Right cardiac atrium (tissue), 5 donors: ENCODE results near the gene WSB2. TPM values are rescaled to one million over a fixed set of nuclear protein-coding genes. Genes with fewer than 3 reads are reported as not detected.

Experiments used
- ATAC-seq, 2 donors: fragments of 200-7000 bp; cut with Tn5 transposase; one replicate each; pipeline versions ENCODE4 v1.8.0 to v1.9.1; 2020; ENCODE audit warnings: moderate library complexity in 2 of 2, mild to moderate bottlenecking in 1 of 2
- DNase-seq, 3 donors: peaks; one replicate each; pipeline ENCODE4 v3.0.0-alpha.2; 2020
- H3K27ac ChIP-seq: one replicate; pipeline ENCODE4 v1.5.1; 2013; ENCODE audit warnings: mild to moderate bottlenecking, low read length, control low read depth, moderate library complexity
- H3K27me3 ChIP-seq: one replicate; pipeline ENCODE4 v1.6.1; 2013; ENCODE audit not compliant: control insufficient read depth, insufficient read depth
- H3K4me1 ChIP-seq: one replicate; pipeline ENCODE4 v1.6.1; 2013; ENCODE audit warnings: low read length; ENCODE audit not compliant: control insufficient read depth, insufficient read depth
- H3K4me3 ChIP-seq: one replicate; pipeline ENCODE4 v1.5.1; 2013; ENCODE audit warnings: low read length, control low read depth
- H3K9me3 ChIP-seq: one replicate; pipeline ENCODE4 v1.6.1; 2013; ENCODE audit warnings: low read length; ENCODE audit not compliant: control insufficient read depth
- WGBS: extraction: QIAGEN DNeasy Blood & Tissue Kit; methylation state at CpG from one replicate; pipeline ENCODE4 v1.1.7; 2013; 5-methylcytosine and 5-hydroxymethylcytosine counted together
- intact Hi-C, 4 donors: fragments of 100-400 bp; cut with DNase I; formaldehyde crosslinking; loops; one replicate each; pipeline versions ENCODE4 v1.11.0 to v1.14.0; 2022 to 2023
- polyA plus RNA-seq: library from polyadenylated mRNA; stranded (reverse); fragments of 200-250 nt; gene quantifications from one replicate; pipeline ENCODE4 v1.2.3, GENCODE V29; 2013
- total RNA-seq, 4 donors: library from RNA; stranded (reverse); fragmentation: NEBNext Ultra II Directional; extraction: Animal tissue kit (Norgen Biotek cat#: 25700); gene quantifications; one replicate each; pipeline ENCODE4 v1.2.1, GENCODE V29; 2021
- donor health status: healthy with polysubstance abuse.
- donor health status: DM: no; HTN: yes; CAD: no.
- donor health status: DM: no; HTN: no; CAD: no.
- donor health status: DM: no; HTN: yes; CAD: no; lungs with severe emphysema.
- donor health status: DM: yes; HTN: yes; CAD: no.

Gene WSB2
- total and polyA plus RNA-seq, 5 donors = 40.6 to 79.2 (median 72.3) TPM

DNA sequence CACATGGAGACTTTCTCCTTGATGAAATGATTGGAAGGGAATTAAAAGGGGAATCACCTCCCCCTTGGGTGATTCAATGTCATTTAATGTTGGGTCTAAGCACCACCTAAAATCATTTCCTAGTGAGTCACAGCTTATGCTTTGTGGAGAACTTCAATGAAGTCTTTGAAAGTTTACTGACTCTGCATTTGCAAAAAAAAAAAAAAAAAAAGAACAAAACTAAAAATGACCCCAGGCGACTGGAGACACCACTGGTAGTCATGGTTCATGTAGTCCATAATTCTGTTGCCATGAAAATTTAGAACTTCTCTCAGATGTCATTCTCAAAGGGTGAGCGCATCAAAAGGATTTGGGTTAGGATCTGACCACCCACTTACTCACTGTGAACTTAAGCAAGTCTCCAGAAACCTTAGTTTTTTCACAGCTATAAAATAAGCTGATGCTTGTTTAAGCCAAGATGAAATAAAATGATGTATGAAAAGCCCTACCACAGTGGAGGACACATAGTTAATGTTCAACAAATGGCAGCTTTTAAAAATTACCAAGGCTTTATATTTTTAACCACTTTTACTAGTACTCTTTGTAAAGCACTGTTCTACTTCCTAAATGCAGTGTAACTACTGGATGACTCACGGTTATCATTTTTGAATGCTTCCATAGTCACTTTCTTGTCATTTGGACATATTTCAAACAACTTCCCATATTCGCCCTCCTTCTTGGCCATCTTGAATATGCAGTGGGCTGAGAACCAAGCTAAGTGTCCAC, 74.1 kb downstream of the WSB2 start:
- 75% methylated on average over 4 of the region's 4 CpGs for WGBS
- intact Hi-C loops = no loop called here
- Histone ChIP-seq H3K9me3 (no peaks in the 10 kb centered on the region), H3K4me3 (no peak overlapping the region), H3K4me1 (no peaks in the 10 kb centered on the region), H3K27me3 (no peaks in the 10 kb centered on the region), H3K27ac (no peak overlapping the region)
- DNase-seq (no peak), ATAC-seq (no peak)

- H3K9me3 ChIP-seq = no peaks in the 10 kb centered on the region
- DNase-seq = no peak
- WGBS = 83% methylated on average over 2 of the region's 2 CpGs
- H3K4me1 ChIP-seq = no peaks in the 10 kb centered on the region
- no peaks in the 10 kb centered on the region for H3K27me3 ChIP-seq
- H3K27ac ChIP-seq = no peak overlapping the region
- no peak for ATAC-seq
- no peak overlapping the region for H3K4me3 ChIP-seq
- intact Hi-C loops = no loop called here
These were observed 75.8 kb downstream of the WSB2 start for GRCh38 chr12:117985182-117985581.

Other genes starting within 250 kb of the WSB2 start
- gene KSR2, start 92.2 kb downstream of the WSB2 start, total RNA-seq = under 1 TPM; 0.03 to 0.37 (median 0.06) TPM
- gene KSR2, start 92.2 kb downstream of the WSB2 start, polyA plus RNA-seq = 0.02 TPM
- gene RFC5, start 44.5 kb downstream of the WSB2 start, total RNA-seq = 1 to 10 TPM; 4.3 to 7.9 (median 6.4) TPM
- gene RFC5, start 44.5 kb downstream of the WSB2 start, polyA plus RNA-seq = 4.3 TPM
- gene VSIG10, start 42.8 kb upstream of the WSB2 start, total RNA-seq = 10 to 100 TPM in 3 of 4 donors, 1 to 10 TPM in 1; 6.3 to 14.7 (median 14.3) TPM
- gene VSIG10, start 42.8 kb upstream of the WSB2 start, polyA plus RNA-seq = 9.1 TPM
- gene PEBP1, start 74.9 kb upstream of the WSB2 start, total RNA-seq = 100 to 1,000 TPM; 370 to 507 (median 411) TPM
- gene PEBP1, start 74.9 kb upstream of the WSB2 start, polyA plus RNA-seq = 477 TPM